GM18502 (cell line): ENCODE data around the gene NABP2.
A peak's percentile ranks its signal among the peaks of the same experiment; 100 is the strongest.
"Not testable (repeated sequence)": the region's sequence is repeated elsewhere in the genome, so short reads cannot be mapped to it uniquely, and the experiment has no call there.

Source experiments
- ATAC-seq: cut with Tn5 transposase; IDR thresholded peaks from one replicate; pipeline ENCODE4 v1.9.1; 2021; ENCODE audit warnings: mild to moderate bottlenecking; ENCODE audit not compliant: unreplicated experiment, poor library complexity

The NABP2 gene

GRCh38 chr12:56224102-56224701 lies at the start of gene NABP2:
Gene NABP2, plus strand, starts transcription at chr12:56224342. Its CDS starts 515 bp downstream, at chr12:56224857.
- peak; percentile 75 for ATAC-seq

GRCh38 chr12:56178347-56178746 lies 45.8 kb upstream of the NABP2 start:
- no peak for ATAC-seq

DNA sequence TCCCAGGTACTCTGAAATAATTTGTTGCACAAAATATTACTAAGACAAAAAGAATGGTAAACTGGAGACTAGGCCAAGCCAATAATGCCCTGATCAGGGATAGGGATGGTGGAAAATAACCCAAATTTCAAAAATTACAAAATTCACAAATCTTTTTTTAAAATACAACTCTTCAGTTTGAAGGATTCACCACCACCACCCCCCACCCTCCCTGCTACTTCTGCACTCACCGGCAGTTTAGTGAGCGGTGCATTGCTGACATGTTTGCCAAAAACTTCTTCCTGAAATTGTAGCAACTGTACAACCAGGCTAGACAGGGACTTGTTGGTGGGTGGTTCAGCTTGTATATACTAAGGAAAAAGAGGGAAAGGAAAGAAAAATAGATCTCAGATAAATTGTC lies 37.2 kb upstream of the NABP2 start:
- ATAC-seq: no peak

DNA sequence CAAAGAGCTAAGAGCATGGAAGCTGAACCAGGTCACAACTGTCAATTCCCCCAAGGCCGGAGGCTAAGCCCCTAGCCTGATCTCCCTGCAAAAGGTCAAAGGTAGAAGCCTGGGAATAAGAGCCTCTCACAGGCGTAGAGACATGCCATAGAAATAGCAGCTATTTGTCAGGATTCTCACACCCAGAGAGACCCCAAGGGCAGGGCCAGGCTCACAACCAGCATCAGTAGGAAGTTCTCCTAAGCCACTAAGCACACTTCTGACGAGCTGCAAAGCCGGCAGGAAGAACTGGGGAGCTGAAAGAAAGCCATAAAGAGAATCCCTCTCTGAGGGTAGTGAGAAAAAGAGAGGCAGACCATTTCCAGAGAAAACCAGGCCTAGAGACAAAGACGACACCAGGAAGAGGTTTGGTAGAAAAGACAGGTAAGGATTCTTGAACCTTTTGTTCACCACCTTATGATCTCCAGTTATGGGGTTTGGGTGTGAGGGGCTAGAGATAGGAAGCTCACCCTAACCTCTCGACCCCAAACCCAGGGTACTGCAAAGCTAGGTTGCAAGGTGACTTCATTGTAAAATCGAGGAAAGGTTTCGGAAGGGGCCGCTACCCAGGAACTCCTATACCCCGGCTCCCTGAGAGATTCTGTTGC lies 35.9 kb upstream of the NABP2 start:
- ATAC-seq: no peak

DNA sequence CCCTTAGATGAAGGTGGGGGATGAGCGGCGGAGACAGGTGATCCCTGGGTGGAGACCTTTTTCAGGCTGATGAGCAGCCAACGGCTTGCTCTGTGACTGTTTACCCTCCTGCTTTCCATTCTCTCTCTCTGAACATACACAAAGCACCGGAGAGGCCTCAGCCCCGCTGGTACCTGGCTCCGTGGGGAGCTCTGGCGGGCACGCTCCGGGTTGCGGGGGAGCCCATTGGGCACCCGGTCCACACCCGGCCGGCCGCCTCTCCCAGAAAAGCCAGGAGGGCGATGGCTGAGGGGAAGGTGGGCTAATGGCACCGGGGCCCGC lies 35.4 kb upstream of the NABP2 start:
- peak; percentile 6 for ATAC-seq

GRCh38 chr12:56189099-56189917 lies 34.8 kb upstream of the NABP2 start, which contains the start of gene SMARCC2:
Gene SMARCC2, minus strand, starts transcription at chr12:56189483. Its CDS starts 22 bp downstream, at chr12:56189461.
- ATAC-seq: peak; percentile 75

DNA sequence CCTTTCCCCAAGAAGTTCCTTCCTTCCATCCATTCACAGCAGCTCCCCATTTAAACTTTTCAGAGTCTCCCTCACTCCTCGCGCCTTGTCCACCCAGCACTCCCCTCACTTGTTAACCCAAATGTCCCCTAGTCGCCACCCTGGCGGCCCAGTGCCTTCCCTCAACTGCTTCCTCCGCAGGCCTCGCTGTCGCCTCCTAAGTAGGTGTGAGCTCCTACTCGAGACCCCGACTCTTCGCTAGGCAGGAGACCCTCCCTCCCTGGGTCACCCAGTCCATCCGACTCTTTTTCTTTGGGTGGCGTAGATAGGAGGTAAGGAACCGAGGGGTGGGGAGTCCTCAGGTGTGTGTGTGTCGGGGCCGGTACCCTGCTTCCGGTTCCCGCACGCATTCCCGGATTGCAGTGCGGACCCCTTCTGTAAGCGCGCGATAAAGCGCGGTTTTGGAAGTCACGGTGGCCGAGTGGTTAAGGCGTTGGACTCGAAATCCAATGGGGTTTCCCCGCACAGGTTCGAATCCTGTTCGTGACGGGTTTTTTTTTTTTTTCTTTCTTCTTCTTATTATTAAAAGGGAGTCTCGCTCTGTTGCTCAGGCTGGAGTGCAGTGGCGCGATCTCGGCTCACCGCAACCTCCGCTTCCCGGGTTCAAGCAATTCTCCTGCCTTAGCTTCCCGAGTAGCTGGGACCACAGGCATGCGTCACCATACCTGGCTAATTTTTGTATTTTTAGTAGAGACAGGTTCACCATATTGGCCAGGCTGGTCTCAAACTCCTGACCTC lies 34.0 kb upstream of the NABP2 start:
- ATAC-seq: peak; percentile 38

DNA sequence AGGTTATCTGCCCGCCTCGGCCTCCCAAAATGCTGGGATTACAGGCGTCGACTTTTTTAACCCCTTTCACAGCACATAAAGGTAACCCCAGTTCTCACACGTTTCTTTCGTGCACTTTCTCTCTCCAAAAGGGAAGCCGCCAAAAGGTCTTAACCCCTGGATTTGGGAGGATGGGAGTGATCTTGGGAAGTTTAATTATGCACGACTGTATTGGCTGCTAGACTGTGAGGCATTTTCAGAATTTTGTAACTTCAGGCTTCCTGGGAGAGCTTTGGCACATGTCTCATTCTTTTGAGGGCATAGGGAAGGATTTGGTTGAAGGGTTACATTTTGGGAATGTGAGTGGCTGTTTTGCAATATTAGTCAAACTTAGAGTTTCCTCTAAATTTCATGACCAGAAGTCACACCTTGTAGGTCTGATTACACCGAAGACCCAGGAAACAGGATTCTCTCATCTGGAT lies 33.4 kb upstream of the NABP2 start:
- no peak for ATAC-seq

DNA sequence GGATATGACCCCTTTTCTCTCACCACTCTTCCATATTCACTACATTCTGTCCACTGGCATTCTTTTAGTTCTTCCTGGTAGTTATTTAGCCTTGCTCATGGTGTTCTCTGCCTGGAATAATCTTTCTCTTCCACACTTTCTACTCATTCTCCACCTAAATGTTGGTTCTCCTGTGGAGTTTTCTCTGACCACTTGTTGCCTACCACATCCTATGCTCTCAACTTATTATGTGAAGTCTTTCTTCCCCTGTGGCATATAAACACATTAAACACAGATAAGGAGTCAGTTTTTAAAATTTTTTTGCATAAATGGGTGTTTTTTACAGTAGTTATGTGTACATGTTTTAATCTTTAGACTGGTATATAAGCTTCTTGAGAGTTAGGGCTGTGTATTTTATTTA lies 31.6 kb upstream of the NABP2 start:
- ATAC-seq: no peak

DNA sequence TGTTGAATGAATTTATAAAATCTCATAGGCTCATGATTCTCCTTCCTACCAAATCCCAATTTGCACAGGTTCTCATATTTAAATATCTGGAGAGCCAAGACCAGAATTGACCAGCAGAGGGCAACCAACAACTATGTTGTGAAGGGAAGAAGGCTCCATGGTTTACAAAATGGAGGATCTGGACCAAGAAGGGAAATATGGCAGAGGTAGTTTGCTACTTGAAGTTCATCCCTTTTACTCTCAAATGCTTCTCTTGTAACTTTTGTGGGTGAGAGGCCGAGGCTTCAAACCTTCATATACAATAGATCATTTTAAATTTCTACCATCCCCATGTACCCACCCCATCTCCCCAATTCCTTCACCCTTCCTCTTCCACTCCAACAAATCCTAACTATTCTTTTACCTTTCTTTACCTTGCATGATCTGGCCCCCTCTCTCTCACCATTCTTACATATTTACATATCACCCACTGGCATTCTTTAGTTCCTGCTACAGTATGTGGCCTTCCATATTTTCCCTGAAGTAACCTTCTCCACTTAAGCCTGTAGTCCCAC lies 31.0 kb upstream of the NABP2 start:
- ATAC-seq: no peak

DNA sequence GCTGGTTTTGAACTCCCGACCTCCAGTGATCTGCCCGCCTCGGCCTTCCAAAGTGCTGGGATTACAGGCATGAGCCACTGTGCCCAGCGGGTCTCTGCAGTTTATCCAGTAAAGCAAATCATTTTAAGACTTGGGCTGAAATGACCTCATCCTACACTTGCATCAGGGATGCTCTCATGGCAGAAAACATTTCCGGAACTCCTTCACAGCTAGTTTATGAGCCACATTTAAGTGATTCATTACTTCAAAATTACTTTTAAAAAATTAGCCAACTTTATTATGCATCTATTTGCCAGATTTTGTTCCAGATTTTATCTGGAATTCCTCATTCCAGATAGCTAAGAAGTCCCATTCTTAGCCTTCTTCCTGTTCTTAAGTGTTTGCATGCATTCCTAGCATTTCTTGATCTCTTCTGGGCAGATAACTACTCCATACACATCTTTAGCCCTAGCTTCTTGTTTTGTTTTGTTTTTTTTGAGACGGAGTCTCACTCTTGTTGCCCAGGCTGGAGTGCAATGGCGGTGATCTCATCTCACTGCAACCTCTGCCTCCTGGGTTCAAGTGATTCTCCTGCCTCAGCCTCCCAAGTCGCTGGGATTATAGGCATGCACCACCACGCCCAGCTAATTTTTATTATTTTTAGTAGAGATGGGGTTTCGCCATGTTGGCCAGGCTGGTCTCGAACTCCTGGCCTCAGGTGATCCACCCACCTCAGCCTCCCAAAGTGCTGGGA lies 27.2 kb upstream of the NABP2 start:
- not testable (repeated sequence) for ATAC-seq

DNA sequence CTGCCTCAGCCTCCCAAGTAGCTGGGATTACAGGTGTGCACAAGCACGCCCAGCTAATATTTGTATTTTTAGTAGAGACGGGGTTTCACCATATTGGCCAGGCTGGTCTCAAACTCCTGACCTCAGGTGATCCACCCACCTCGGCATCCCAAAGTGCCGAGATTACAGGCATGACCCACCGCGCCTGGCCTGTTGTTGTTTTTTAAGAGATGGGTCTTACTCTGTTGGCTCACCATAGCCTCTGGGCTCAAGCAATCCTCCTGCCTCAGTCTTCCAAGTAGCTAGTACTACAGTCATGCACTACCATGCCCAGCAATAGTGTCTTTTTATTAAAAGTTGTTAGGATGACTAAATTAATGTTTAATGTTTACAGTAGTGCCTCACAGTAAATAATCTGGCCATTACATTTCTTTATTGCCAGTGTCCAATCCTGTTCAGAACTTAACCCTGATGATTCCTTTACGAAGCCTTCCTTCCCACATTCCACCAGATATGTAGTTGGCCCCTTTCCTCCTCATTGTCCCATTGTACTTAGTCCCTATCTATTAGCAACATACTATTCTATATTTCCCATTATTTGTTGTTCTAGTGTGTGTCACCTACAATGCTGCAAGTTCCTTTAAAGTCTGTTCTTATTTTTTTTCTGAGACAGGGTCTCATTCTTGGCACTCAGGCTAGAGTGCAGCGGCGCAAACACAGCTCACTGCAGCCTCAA lies 26.1 kb upstream of the NABP2 start:
- ATAC-seq: no peak

GRCh38 chr12:56198836-56199235 lies 25.3 kb upstream of the NABP2 start:
- ATAC-seq: no peak

DNA sequence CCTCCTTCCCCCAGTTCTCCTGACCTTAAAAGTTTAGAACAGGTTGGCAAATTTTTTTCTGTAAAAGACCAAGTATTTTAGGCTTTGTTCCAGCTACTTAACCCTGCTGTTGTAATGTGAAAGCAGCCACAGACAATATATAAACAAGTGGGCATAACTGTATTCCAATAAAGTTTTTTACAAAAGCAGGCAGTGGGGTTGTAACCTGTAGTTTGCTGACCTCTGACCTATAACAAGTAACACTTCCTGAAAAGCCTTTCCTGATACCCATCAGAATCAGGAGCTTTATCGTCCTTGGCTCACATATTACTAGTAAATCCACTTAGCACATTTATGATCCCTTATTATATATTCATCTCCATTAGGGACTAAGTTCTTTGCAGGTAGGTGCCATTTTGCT lies 21.8 kb upstream of the NABP2 start:
- no peak for ATAC-seq

DNA sequence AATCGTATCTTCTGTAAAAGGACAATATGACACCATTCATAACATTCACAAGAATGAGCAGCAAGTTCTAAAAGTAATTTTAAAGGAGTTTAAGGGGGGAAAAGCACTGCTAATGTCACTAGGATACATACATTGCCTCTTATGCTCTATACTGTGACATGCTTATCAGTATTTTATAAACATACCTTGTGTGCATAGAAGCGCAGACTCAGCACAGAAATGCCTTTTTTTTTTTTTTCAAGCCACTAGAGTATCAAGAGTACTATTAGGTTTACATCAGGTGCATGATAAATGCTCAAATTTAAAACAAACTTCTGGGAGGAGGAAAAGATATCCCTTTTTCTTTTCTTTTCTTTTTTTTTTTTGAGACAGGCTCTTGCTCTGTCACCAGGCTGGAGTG lies 21.3 kb upstream of the NABP2 start:
- ATAC-seq: no peak

- no peak for ATAC-seq
Observed at GRCh38 chr12:56204275-56204674, 19.9 kb upstream of the NABP2 start.

DNA sequence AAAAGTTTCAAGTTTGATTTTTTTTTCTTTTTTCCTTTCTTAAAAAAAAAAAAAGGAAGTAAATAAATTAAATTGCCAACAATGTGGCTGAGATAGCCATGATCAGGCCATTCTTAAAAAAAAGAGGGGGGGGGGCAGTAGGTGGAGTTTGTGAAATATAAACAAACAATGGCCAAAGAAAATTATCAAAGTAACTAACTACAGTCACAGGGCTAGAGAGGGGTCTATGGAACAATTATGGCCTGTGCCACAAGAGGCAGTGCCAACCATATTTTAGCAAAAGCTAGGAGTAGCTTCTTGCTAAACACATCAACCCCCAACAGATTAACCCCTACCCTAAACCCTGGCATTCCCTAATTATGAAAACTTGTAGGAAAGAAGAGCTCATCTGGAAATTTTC lies 18.7 kb upstream of the NABP2 start:
- no peak for ATAC-seq

GRCh38 chr12:56206452-56207166 lies 17.5 kb upstream of the NABP2 start:
- no peak for ATAC-seq
